Testis (tissue), 3 donors: ENCODE measurements around the gene ZNF22. TPM values are rescaled to one million over a fixed set of nuclear protein-coding genes. Genes with fewer than 3 reads are reported as not detected.
"Not testable (repeated sequence)": the region's sequence is repeated elsewhere in the genome, so short reads cannot be mapped to it uniquely, and the experiment has no call there.

Source experiments
- DNase-seq: peaks from one replicate; pipeline ENCODE4 v3.0.0-alpha.2; 2019
- H3K27ac ChIP-seq, 2 donors: fragments of 200-600 bp; sonication (generic); one replicate each; pipeline ENCODE4 v1.5.1; 2019
- H3K27me3 ChIP-seq: fragments of 200-600 bp; sonication (generic); one replicate; pipeline ENCODE4 v1.5.1; 2019
- H3K36me3 ChIP-seq: fragments of 200-600 bp; sonication (generic); one replicate; pipeline ENCODE4 v1.5.1; 2017; ENCODE audit warnings: low read depth; ENCODE audit errors: missing control alignments
- H3K4me1 ChIP-seq: fragments of 200-600 bp; sonication (generic); one replicate; pipeline ENCODE4 v1.5.1; 2019
- H3K4me3 ChIP-seq, 2 donors: fragments of 200-600 bp; sonication (generic); one replicate each; pipeline ENCODE4 v1.5.1; 2017 to 2019
- H3K9me3 ChIP-seq: fragments of 200-600 bp; sonication (generic); one replicate; pipeline ENCODE4 v1.5.1; 2017
- CTCF ChIP-seq, 3 experiments: fragments of 450-650 bp in 2 of 3; fragments of 200-600 bp in 1 of 3; sonication (generic) in 1 of 3; IDR thresholded peaks; one replicate each; pipeline ENCODE4 v1.5.1; 2016 to 2019; ENCODE audit warnings: antibody characterized with exemption in 3 of 3, mild to moderate bottlenecking in 2 of 3, moderate library complexity in 1 of 3
- POLR2A ChIP-seq: fragments of 450-650 bp; IDR thresholded peaks from one replicate; pipeline ENCODE4 v1.6.1; 2017; ENCODE audit warnings: antibody characterized with exemption, mild to moderate bottlenecking, moderate library complexity
- WGBS, 2 donors: methylation state at CpG; one replicate each; pipeline ENCODE4 v1.1.5; 2018; 5-methylcytosine and 5-hydroxymethylcytosine counted together
- intact Hi-C: fragments of 100-400 bp; cut with DNase I; formaldehyde crosslinking; loops from one replicate; pipeline ENCODE4 v1.15.1; 2023; ENCODE audit warnings: low total_unique reads
- polyA plus RNA-seq: library from polyadenylated mRNA; stranded (reverse); fragments of 350-450 nt; fragmentation: Illumina TruSeq; extraction: RNeasy Lipid Tissue Mini Kit (QIAGEN cat#74804); gene quantifications from one replicate; pipeline ENCODE4 v1.2.3, GENCODE V29; 2014; ENCODE audit warnings: low read depth, low replicate concordance; ENCODE audit not compliant: insufficient read depth
- total RNA-seq, 2 donors: library from RNA; depleted of rRNA; stranded (reverse); fragments of >200 nt; gene quantifications; one replicate each; pipeline ENCODE4 v1.2.3, GENCODE V29; 2016

ZNF22 gene
- total and polyA plus RNA-seq, 3 donors from 2014 or later, result 12.6 TPM

GRCh38 chr10:45004661-45005060, 3.9 kb downstream of the ZNF22 start:
- WGBS, 2 donors, result 51 to 66% methylated on average over 3 of the region's 3 CpGs
- TF ChIP-seq POLR2A, result no peak
- no peak for TF ChIP-seq CTCF (IDR thresholded peaks at IDR 0.05)
- H3K4me1 ChIP-seq, result peaks cover 15% of the 10 kb centered on the region
- H3K27me3 ChIP-seq, result no peaks in the 10 kb centered on the region
- no peak overlapping the region for H3K4me3 ChIP-seq
- no peaks in the 10 kb centered on the region for H3K36me3 ChIP-seq
- H3K9me3 ChIP-seq, result no peaks in the 10 kb centered on the region
- DNase-seq, result no peak
- intact Hi-C loops, result no loop called here
- no peak overlapping the region for H3K27ac ChIP-seq

GRCh38 chr10:45005284-45005683, 4.6 kb downstream of the ZNF22 start:
- no peak overlapping the region for H3K27ac ChIP-seq
- no peaks in the 10 kb centered on the region for H3K9me3 ChIP-seq
- 93 to 100% methylated on average over 1 of the region's 1 CpG for WGBS, 2 donors
- H3K4me1 ChIP-seq, result peaks cover 10% of the 10 kb centered on the region
- H3K36me3 ChIP-seq, result no peaks in the 10 kb centered on the region
- DNase-seq, result no peak
- no peak for TF ChIP-seq POLR2A
- TF ChIP-seq CTCF (IDR thresholded peaks at IDR 0.05), result no peak
- H3K4me3 ChIP-seq, result no peak overlapping the region
- no peaks in the 10 kb centered on the region for H3K27me3 ChIP-seq
- intact Hi-C loops, result no loop called here

GRCh38 chr10:45006276-45007030, 5.7 kb downstream of the ZNF22 start:
- Histone ChIP-seq H3K4me3 (no peak overlapping the region), H3K4me1 (peaks cover 9% of the 10 kb centered on the region), H3K27me3 (no peaks in the 10 kb centered on the region), H3K27ac (no peak overlapping the region), H3K9me3 (no peaks in the 10 kb centered on the region), H3K36me3 (no peaks in the 10 kb centered on the region)
- 66 to 77% methylated on average over 3 of the region's 3 CpGs for WGBS, 2 donors
- DNase-seq, result no peak
- intact Hi-C loops, result no loop called here
- TF ChIP-seq POLR2A, result no peak
- no peak for TF ChIP-seq CTCF (IDR thresholded peaks at IDR 0.05)

- intact Hi-C loops, result no loop called here
- 21 to 26% methylated on average over 8 of the region's 8 CpGs for WGBS, 2 donors
Observed at GRCh38 chr10:45008524-45009161, 7.9 kb downstream of the ZNF22 start.

GRCh38 chr10:45014557-45014956, 13.8 kb downstream of the ZNF22 start:
- H3K9me3 ChIP-seq, H3K4me1 ChIP-seq, intact Hi-C loops, DNase-seq, H3K27me3 ChIP-seq, H3K4me3 ChIP-seq, H3K27ac ChIP-seq, H3K36me3 ChIP-seq: not testable (repeated sequence)
- 92 to 95% methylated on average over 9 to 10 of the region's 10 CpGs for WGBS, 2 donors

More at GRCh38 chr10:45008524-45009161, 7.9 kb downstream of the ZNF22 start:
- Histone ChIP-seq H3K9me3 (no peaks in the 10 kb centered on the region), H3K27me3 (no peaks in the 10 kb centered on the region), H3K4me1 (peaks cover 4% of the 10 kb centered on the region), H3K36me3 (no peaks in the 10 kb centered on the region), H3K4me3 (no peak overlapping the region), H3K27ac (no peak overlapping the region)
- TF ChIP-seq POLR2A (no peak), CTCF (IDR thresholded peaks at IDR 0.05) (peak; percentile 66 to 80 (median 73))
- peak; percentile 52 for DNase-seq
